G401 (cell line): ENCODE data around the gene SCN10A. TPM values are rescaled to one million over a fixed set of nuclear protein-coding genes. Genes with fewer than 3 reads are reported as not detected.

Source experiments
- DNase-seq: peaks from one replicate; pipeline ENCODE4 v3.0.0-alpha.2; 2015; ENCODE audit warnings: low spot score
- in situ Hi-C: cut with HindIII; loops from 2 replicates; pipeline ENCODE4 v1.10.0; 2016; ENCODE audit warnings: low sequenced_read_pairs, mixed read lengths
- total RNA-seq: library from RNA; depleted of rRNA; stranded (reverse); fragments of >200 nt; shearing (Covaris generic); gene quantifications from 2 replicates; pipeline ENCODE4 v1.2.3, GENCODE V29; 2014

Gene SCN10A
- total RNA-seq, 1 experiment from 2014 or later = not detected

GRCh38 chr3:38669668-38670067 is 146.3 kb downstream of the SCN10A start:
- in situ Hi-C loops = no loop called here
- no peak for DNase-seq

GRCh38 chr3:38662544-38662943 is 153.5 kb downstream of the SCN10A start:
- in situ Hi-C loops = no loop called here

GRCh38 chr3:38658841-38659240 is 157.2 kb downstream of the SCN10A start:
- no peak for DNase-seq
- in situ Hi-C loops = no loop called here

More at GRCh38 chr3:38662544-38662943, 153.5 kb downstream of the SCN10A start:
- peak; percentile 7 for DNase-seq

- in situ Hi-C loops = no loop called here
- DNase-seq = no peak
Measured at GRCh38 chr3:38657369-38657768, 158.6 kb downstream of the SCN10A start.

- DNase-seq = peak; percentile 36
- in situ Hi-C loops = no loop called here
Measured at GRCh38 chr3:38655708-38656300, 160.2 kb downstream of the SCN10A start.

- DNase-seq = no peak
- in situ Hi-C loops = no loop called here
Measured at GRCh38 chr3:38653685-38654537, 162.1 kb downstream of the SCN10A start.

GRCh38 chr3:38652934-38653333 is 163.1 kb downstream of the SCN10A start:
- in situ Hi-C loops = no loop called here
- DNase-seq = no peak

GRCh38 chr3:38651153-38651789 is 164.7 kb downstream of the SCN10A start:
- in situ Hi-C loops = no loop called here

GRCh38 chr3:38650248-38650951 is 165.6 kb downstream of the SCN10A start:
- in situ Hi-C loops = no loop called here
- DNase-seq = no peak

More at GRCh38 chr3:38651153-38651789, 164.7 kb downstream of the SCN10A start:
- DNase-seq = peak; percentile 27

- in situ Hi-C loops = no loop called here
- no peak for DNase-seq
Measured at GRCh38 chr3:38649500-38650247, 166.3 kb downstream of the SCN10A start, which contains the start of gene SCN5A. Gene SCN5A, minus strand, starts transcription at chr3:38649687. Its CDS starts 16,380 bp downstream, at chr3:38633307.

- DNase-seq = no peak
- in situ Hi-C loops = no loop called here
Measured at GRCh38 chr3:38648659-38649499, 167.1 kb downstream of the SCN10A start.

GRCh38 chr3:38648024-38648658 is 167.9 kb downstream of the SCN10A start:
- in situ Hi-C loops = no loop called here

GRCh38 chr3:38647217-38647970 is 168.6 kb downstream of the SCN10A start:
- in situ Hi-C loops = no loop called here

More at GRCh38 chr3:38648024-38648658, 167.9 kb downstream of the SCN10A start:
- no peak for DNase-seq

More at GRCh38 chr3:38647217-38647970, 168.6 kb downstream of the SCN10A start:
- no peak for DNase-seq
